NCI-H345 treated with DMSO at 0.1 percent for 48 hours (cell line): ENCODE measurements around the gene SCIN.
"Not testable (repeated sequence)": the region's sequence is repeated elsewhere in the genome, so short reads cannot be mapped to it uniquely, and the experiment has no call there.

Experiments used
- DNase-seq: peaks from one replicate; lab custom pipeline; 2025; ENCODE audit not compliant: unreplicated experiment; lab: John Stamatoyannopoulos, UW

The SCIN gene

DNA sequence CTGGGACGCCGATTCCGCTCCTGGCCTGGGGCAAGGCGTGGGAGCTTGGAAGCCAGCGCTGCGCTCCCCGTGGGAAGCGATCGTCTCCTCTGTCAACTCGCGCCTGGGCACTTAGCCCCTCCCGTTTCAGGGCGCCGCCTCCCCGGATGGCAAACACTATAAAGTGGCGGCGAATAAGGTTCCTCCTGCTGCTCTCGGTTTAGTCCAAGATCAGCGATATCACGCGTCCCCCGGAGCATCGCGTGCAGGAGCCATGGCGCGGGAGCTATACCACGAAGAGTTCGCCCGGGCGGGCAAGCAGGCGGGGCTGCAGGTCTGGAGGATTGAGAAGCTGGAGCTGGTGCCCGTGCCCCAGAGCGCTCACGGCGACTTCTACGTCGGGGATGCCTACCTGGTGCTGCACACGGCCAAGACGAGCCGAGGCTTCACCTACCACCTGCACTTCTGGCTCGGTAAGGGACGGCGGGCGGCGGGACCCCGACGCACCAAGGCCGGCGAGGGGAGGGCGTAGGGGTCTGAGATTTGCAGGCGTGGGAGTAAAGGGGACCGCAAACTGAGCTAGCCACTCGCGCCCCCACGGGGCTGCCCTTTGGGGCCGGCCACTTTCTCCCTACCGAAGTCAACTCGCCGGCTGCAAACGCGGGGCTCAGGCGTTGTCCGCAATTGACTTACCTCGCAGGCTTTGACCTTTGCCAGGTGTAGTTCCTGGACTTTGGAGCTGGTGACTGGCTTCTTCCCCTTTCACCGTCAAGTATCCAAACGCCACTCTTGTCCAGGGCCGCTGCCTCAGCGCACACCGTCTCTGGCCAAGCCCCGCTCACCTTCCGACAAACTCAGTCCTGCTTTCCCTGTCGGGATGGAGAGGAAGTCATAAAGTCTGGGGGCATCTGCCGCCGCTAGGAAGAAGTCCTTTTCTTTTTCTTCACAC is at the start of gene SCIN:
Gene SCIN, plus strand, starts transcription at position 187 of the 928 bp plus-strand sequence. Its CDS starts 67 bp downstream, at position 254.
- peak; percentile 73 for DNase-seq

DNA sequence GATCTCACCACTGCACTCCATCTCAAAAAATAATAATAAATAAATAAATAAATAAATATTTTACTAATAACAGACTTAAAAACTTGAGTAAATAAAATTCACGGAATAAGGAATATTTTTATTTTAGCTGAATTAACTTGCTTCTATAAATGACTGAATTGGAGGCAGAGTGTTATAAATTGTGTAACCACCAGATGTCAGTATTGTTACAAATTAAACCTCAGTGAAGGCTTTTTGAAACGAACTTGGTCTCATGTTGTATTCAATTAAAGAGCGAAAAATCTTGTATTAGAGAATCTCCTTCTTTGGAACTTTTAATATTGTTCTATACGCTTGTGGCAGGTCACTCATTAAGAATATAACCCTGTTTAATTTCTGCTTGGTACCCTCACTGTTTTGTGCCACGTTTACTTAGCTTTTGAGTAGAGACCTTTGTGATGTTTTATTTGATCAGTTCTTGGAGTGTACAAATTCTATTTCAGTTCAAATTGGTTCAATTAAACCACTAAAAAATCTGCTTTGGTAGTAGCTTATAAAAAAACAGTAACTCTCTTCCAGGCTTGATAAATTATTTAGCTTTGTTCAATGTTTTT is 45.6 kb upstream of the SCIN start:
- peak; percentile 68 for DNase-seq

DNA sequence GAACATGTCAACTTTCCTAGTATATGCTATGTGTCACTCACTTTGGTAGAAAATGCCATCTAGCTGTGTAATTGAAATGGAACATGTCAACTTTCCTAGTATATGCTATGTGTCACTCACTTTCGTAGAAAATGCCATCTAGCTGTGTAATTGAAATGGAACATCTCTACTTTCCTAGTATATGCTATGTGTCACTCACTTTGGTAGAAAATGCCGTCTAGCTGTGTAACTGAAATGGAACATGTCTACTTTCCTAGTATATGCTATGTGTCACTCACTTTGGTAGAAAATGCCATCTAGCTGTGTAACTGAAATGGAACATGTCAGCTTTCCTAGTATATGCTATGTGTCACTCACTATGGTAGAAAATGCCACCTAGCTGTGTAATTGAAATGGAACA is 43.8 kb upstream of the SCIN start:
- not testable (repeated sequence) for DNase-seq

- DNase-seq, result not testable (repeated sequence)
These were observed 42.9 kb upstream of the SCIN start for GRCh38 chr7:12527670-12528069.

DNA sequence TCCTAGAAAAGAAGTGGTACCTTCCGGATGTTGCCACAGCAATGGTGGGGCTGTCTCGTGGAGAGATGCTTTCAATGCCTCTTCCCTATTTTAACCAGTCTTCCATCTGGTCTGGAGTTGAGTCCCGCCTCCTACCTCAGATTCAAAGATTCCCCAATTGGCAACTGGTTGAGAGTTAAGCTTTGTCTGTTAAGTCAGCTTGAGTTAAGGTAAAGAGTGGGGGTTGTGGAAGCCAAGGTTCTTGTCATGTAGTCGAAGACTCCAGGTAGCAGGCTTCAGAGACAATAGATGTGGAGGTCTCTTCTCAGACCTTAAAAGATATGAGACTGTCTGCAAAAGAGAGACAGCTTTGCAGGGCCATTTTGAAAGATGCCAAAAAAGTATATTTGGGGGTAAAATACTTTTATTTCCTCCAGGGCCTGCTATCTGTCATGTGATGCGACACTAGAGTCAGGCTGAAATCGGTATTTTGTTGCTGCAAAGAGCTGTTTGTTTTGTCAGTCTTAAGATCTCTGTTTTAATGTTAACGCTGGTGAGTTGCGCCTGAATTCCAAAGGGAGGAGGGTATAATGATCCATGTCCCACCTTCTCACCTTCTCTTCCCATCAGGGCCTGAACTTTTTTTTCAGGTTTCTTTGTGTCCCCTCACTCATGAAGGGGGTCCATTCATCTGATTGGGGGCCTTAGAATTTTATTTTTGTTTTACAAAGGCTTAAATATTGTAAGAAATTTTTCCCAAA is 40.4 kb upstream of the SCIN start:
- no peak for DNase-seq

GRCh38 chr7:12531784-12532183 is 38.7 kb upstream of the SCIN start:
- no peak for DNase-seq

DNA sequence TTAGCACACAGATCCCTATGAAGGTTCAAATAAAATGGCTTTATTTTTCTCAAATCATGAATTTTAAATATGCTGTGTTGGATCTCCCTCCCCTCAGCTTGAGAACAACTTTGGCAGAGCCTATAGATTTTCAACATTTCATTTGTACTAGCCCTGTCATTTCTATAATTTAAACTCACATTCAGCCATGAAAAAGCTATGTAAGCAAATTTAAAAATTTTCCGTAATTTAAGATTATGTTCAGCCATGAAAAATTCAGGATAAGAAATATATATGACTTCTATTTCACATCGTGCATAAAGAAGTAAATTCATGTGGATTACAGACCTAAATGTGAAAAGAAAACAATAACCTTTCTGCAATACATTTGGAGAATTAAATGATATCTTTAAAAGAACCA is 36.5 kb upstream of the SCIN start:
- no peak for DNase-seq

GRCh38 chr7:12539681-12540080 is 30.8 kb upstream of the SCIN start:
- no peak for DNase-seq

DNA sequence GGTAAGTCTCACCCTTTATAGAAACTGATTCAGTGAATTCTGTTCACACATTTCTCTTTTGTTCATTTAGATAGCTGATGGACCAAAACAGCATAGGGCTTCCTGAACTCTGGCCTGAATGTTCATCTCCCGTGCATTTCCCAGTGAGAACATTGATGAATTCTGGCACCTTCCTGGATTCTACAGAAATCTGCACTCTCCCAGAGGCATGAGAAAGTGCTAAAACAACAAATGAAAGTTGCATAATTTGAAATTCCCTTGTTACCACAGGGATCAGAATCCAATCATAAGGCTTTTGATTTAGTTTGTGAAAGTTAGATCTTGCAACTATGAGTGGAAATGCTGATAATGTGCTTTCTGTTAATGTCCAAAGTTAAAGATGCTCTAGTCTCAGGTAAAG is 29.7 kb upstream of the SCIN start:
- no peak for DNase-seq

GRCh38 chr7:12543586-12543985 is 26.9 kb upstream of the SCIN start:
- no peak for DNase-seq

- no peak for DNase-seq
These were observed 21.4 kb upstream of the SCIN start for GRCh38 chr7:12549106-12549505.

GRCh38 chr7:12550956-12551355 is 19.6 kb upstream of the SCIN start:
- no peak for DNase-seq

GRCh38 chr7:12552876-12553275 is 17.6 kb upstream of the SCIN start:
- no peak for DNase-seq

DNA sequence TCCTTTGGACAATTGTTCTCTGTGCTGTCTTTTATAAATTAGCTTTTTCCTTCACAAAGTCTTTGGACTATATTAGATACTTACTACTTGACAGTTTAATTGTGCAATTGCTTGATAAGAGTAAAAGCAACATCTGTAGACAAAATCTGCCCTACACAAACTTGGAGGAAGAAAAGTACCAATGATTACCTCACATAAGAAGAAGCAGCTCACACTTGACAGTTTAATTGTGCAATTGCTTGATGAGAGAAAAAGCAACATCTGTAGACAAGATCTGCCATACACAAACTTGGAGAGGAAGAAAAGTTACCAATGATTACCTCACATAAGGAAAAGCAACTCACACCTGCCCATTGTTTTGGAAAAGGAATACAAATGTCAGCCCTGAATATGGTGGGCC is 17.1 kb upstream of the SCIN start:
- no peak for DNase-seq

- no peak for DNase-seq
These were observed 16.2 kb upstream of the SCIN start for GRCh38 chr7:12554351-12554750.

GRCh38 chr7:12554872-12555271 is 15.6 kb upstream of the SCIN start:
- DNase-seq, result no peak

DNA sequence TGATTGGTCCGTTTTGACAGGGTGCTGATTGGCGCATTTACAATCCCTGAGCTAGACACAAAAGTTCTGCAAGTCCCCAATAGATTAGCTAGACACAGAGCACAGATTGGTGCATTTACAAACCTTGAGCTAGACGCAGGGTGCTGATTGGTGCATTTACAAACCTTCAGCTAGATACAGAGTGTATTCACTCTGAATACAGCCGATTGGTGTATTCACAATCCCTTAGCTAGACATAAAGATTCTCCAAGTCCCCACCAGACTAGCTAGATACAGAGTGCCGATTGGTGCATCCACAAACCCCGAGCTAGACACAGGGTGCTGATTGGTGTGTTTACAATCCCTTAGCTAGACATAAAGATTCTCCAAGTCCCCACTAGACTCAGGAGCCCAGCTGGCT is 14.8 kb upstream of the SCIN start:
- DNase-seq, result not testable (repeated sequence)

- not testable (repeated sequence) for DNase-seq
These were observed 14.3 kb upstream of the SCIN start for GRCh38 chr7:12556139-12556792.

DNA sequence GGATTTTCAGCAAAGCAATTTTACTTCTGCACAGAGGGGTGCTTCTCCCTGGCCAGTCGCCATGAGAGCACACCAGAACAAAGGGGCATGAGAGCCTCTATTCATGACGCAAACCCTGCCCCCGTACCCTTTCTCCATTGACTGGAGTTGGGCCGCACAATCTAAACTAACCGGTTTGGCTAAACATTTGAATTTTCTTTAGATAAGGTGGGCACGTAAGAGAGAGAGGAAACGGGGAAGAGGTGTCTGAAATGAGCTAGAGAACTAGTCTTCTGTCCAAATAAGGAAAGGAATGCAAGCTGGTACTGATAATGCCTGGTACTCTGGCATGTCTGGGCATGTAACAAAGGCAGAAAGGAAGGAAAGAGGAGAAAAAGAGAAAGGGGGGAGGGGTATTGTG is 13.2 kb upstream of the SCIN start:
- DNase-seq, result no peak

DNA sequence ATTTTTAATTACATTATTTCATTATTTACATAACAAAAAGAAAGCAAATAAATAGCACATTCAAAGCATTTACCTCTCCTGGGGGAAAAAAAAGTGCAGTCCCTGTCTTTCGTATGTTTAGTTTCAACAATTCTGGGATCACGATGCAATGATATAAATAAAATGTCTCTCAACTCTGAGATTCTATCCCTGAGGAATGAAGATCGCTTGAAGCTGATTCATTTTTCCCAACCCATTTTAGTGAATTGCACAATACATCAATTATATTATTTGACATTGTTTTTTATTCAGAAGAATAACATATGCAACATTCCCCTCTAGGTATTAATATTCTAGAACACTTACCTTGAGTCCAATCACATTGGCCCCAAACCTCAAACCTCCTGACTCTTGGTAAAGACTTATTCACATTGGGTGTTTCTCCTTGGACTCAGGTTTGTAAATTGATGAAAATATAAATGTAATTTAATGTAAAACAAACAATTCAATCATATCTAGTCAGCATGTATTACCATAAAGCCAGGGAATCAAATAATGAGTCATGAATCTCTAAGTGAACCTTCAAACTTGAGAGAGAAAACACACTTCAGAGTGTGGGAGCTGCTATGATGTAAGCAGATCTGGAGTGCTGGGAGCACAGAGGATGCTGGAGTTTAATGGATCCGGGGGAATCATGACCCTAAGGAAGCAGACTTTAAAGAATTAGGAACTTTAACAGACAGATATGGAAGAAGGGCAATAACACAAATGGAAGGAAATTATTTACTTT is 5.3 kb upstream of the SCIN start:
- DNase-seq, result no peak
